GM15510 (cell line): Measurements from ENCODE around the gene PDCD11.

Source experiments
- POLR2A ChIP-seq: IDR thresholded peaks from 3 replicates; pipeline ENCODE4 v1.6.1; 2011; ENCODE audit warnings: borderline replicate concordance; ENCODE audit not compliant: insufficient read length; ENCODE audit errors: extremely low read depth

Gene PDCD11

DNA sequence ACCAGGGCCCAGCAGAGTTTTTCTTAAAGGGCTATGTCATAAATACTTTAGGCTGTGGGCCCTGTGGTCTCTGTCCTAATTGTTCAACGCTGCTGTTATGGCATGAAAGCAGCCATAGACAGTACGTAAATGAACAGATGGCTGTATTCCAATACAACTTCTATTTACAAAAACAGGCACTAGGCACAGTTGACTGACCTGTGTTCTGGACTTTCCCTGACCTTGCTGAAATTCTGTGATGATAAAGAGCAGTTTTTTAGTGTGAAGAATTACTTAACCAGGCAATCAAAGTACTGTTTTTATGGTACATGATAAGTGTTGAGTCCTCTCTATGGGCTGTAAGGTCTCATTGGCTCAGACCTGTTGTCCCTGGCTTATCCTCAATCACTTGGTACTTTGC, 17.1 kb downstream of the PDCD11 start:
- TF ChIP-seq POLR2A: no peak

DNA sequence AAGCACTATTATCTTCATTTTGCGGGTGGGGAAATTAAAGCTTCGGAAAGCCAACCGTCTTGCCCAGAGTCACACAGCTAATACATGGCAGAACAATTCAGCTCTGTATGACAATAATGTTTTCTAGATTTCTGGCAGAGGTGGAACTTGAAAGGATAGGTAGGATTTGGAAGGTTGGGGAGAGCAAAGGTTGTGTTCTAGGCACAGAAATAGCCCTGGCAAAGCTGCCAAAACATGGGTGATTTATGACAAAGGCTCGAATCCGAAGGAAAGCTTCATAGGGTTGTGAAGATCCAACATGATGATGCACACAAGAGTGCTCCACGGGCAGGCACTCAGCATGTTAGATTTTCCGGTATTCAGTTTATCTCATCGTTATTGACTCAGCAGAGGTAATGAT, 19.2 kb downstream of the PDCD11 start:
- no peak for TF ChIP-seq POLR2A

DNA sequence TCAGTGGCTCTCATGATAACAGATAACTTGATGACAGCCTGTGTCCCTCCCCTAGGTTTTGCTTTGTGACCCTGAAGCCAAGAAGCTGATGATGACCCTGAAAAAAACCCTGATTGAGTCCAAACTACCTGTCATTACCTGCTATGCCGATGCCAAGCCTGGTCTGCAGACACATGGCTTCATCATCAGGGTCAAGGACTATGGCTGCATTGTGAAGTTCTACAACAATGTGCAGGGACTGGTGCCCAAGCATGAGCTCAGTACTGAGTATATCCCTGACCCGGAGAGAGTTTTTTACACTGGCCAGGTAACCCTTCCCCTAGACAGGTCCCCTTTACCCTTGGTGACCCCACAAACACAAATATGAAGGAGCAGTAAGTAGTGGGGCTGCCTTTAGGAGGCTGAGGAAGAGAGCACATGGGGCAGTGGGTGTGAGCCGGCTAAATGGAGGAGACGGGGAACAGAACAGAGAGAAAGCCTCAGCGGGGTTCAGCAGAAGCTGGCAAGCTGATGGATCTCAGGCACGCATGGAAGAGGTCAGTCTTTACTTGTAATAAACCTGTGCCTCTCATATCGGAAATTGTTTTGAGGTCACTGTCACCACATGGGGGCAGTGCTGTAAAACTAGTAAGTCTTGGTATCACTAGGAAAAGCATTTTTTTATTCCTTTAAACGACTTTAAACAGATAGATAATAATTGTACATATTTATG, 20.2 kb downstream of the PDCD11 start:
- TF ChIP-seq POLR2A: no peak

DNA sequence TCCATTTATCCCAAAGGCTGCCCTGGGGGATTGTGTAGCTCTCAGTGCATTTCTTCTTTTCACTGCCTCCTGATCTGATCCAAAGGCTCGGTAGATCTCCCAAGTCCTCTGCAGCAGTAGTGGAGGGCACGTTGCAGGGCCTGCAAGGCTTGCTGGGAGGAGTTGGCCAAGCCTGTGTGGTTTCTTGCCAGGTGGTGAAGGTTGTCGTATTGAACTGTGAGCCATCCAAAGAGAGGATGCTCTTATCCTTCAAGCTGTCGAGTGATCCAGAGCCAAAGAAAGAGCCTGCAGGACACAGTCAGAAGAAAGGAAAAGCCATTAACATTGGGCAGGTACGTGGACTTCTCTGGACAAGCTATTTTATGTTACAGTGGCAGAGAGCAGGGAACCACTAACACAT, 21.2 kb downstream of the PDCD11 start:
- TF ChIP-seq POLR2A: no peak

DNA sequence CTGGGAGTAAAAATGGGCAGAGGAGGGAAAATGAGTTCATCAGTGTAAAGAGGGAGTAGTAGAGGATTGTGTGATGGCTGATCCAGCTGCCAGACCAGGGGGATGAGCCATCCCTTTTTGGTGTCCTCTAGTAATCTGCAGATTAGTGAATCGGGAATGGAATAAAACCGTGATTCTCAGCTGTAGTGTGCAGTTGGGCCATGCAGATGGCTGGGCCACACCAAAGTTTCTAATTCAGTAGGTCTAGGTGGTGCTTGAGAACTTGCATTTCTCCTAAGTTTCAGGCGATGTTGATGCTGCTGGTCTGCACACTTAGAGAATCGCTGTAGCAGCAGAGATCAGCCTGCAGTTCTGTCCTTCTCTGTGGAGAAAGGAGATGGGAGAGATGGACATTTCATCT, 22.7 kb downstream of the PDCD11 start:
- TF ChIP-seq POLR2A: no peak

DNA sequence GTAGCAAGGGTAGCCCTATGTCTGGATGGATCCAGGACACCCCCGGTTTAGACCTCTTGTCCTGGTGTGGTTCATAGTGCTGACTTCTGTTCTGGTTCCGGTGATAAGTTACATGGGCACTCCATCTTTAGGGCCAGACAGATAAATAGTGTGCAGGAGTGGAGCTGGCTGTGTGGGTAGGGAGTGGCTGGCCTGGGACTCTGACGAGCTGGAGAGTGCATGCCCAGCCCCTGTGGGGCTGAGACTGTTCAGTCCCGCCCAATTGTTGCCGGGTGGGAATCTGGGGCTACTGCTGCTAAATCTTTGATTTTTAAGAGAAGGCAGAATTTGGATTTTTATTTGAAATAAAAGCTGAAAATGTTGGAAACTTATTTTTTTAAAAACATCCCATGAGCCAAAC, 27.3 kb downstream of the PDCD11 start:
- no peak for TF ChIP-seq POLR2A

DNA sequence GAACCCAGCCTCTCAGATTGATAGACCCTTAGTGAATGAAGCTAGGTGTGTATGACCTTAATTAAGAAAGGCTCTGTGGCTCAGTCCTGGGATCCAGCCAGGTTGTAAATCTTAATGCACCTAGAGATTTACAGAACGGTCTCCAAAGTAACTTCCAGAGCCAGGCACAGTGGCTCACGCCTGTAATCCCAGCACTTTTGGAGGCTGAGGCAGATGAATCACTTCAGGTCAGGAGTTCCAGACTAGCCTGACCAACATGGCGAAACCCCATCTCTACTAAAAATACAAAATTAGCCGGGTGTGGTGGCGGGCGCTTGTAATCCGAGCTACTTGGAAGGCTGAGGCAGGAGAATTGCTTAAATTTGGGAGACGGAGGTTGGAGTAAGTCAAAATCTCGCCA, 31.4 kb downstream of the PDCD11 start:
- TF ChIP-seq POLR2A: no peak

DNA sequence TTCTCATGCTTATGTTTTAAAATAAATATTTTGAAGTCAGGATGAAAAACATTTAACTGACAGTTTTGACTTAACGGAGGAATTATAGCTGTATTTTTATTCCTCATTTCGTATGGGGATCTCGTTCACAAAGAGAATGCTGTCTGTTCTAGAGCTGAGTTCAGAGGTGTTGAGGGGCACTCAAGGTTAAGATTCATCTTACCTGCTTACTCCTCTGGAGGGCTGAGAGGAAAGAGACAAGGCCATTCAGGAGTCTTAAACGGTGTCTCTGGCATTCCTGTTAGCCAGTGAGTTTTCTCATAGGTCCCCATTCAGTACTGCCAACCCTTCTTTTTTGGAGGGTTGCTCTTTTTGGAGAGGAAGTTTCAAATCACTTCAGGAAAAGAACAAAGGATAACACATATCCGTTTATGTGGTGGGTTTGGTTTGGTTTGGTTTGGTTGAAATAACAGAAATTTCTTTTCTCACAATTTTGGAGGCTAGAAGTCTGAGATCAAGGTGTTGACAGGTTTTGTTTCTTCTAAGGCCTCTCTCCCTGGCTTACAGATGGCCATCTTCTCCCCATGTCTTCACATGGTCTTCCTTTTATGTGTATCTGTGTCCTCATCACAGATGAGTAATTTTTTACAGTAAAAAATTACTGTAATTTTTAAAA, 32.7 kb downstream of the PDCD11 start:
- no peak for TF ChIP-seq POLR2A

DNA sequence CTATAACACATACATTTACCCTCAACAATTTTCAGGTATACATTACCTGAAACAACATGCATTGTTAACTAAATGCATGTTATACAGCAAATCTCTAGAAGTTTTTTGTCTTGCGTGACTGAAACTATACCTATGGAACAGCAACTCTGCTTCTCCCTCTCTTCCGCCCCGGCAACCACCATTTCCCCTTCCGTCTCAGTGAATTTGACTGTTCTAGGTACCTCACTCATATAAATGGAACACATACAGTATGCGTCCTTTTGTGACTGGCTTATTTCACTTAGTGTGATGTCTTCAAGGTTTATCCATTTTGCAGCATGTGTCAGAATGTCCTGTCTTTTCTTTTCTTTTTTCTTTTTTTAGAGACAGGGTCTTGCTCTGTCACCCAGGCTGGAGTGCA, 33.2 kb downstream of the PDCD11 start:
- TF ChIP-seq POLR2A: no peak

DNA sequence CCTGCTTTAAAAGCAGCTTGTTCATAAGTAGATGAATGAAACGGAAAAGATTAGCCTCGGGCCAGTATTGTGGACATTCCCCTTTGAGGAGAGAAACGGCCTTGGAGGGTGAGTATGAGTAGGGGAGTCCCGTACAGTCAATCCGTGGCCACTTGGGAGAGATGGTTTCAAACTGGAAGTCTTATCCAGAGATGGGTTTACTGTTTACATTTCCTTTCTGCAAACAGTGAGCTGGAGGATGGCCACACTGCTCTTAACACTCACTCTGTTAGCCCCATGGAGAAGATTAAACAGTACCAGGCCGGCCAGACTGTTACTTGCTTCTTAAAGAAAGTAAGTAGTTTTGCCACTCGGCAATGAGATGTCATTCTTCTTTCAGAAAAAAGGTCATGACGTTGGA, 35.5 kb downstream of the PDCD11 start:
- no peak for TF ChIP-seq POLR2A

DNA sequence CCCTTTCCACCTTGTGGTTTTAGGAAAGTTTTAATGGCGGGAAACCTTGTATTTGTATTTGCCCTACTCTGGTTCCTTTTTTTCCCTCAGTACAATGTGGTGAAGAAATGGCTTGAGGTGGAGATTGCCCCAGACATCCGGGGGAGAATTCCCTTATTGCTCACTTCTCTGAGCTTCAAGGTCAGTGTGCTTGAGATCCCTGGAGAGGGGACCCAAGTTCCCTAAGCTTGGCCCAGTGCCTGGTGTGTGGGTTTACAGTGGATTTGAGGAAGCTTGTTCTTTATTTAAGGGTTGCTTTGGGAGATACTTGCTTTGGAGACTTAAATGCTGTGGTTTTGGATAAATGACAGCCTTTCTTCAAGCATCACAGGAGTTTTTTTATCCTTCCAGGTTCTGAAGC, 37.4 kb downstream of the PDCD11 start:
- TF ChIP-seq POLR2A: no peak

DNA sequence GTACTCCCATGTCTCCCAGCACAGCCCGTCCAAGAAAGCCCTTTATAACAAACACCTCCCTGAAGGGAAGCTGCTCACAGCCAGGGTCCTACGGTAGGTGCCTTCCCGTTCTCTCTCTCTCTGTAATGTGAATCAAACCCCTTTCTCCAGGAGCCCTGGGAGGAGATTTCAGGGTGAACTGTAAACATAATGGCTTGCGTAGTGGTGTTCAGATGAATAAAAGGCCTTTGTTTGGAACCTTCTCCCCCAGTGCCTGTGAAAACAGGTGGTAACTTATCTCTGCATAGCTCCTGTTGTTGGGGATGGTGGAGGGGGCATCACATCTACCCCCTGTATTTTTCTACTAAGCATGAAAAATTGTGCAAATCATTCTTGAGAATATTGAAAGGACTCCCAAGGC, 43.4 kb downstream of the PDCD11 start:
- no peak for TF ChIP-seq POLR2A

DNA sequence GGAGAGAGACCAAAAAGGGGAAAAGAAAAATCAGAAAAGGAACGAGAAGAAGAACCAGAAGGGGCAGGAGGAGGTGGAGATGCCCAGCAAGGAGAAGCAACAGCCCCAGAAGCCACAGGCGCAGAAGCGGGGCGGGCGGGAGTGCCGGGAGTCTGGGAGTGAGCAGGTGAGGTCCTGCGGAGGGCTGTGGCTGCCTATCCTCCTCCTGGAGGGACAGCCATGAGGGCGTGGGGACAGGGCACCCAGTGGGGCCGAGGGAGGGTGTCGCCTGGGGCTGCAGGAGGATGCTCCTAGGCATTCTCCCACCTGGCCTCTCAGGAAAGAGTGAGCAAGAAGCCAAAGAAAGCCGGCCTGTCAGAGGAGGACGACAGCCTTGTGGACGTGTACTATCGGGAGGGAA, 44.0 kb downstream of the PDCD11 start:
- TF ChIP-seq POLR2A: no peak

DNA sequence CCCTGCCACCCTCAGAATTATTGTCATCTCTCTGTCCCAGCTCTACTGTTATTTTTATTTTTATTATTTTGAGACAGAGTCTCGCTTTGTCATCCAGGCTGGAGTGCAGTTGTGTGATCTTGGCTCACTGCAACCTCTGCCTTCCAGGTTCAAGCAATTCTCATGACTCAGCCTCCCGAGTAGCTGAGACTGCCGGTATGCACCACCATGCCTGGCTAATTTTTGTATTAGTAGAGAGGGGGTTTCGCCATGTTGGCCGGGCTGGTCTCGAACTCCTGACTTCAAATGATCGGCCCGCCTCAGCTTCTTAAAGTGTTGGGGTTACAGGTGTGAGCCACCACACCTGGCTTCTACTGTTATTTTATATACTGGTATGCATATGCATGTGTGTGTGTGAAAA, 44.8 kb downstream of the PDCD11 start:
- no peak for TF ChIP-seq POLR2A

DNA sequence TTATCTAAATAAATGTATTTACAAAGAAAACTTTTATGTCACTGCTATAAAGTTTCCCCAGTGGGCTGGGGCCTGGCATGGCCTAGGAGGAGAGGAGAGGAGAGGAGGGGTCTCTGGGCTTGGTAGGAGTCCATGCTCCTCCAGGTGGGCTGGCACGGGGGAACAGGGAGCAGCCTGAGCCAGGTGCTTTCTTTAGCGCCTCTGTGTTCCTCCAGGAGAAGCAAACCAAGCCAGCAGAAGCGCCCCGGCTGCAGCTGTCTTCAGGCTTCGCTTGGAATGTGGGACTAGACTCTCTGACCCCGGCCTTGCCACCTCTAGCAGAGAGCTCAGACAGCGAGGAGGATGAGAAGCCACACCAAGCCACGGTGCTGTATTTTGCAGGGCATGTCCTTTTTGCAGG, 45.2 kb downstream of the PDCD11 start:
- no peak for TF ChIP-seq POLR2A

DNA sequence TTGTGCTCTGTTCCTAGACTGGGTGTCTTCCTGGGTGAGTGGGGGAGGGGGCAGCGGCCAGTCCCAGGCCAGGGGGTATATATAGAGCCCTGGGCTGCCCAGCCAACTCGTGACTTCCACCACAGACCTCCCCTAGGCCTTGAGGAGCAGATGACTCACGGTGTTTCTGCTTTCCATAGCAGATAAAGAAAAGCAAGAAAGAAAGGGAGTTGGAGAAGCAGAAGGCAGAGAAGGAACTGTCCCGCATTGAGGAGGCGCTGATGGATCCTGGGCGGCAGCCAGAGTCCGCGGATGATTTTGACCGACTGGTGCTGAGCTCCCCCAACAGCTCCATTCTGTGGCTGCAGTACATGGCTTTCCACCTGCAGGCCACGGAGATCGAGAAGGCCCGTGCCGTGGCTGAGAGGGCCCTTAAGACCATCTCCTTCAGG, 45.6 kb downstream of the PDCD11 start:
- TF ChIP-seq POLR2A: no peak
